SU-DHL-6 (cell line): ENCODE measurements around the gene ENO3.

Source experiments
- H2AFZ ChIP-seq: fragments of 200-600 bp; sonication (generic); 2 replicates; pipeline ENCODE4 v1.6.1; 2014; ENCODE audit warnings: low read depth, mild to moderate bottlenecking, moderate library complexity, mixed read lengths, antibody characterized with exemption, low read length; ENCODE audit not compliant: severe bottlenecking
- H3F3A ChIP-seq: fragments of 200-600 bp; shearing (Covaris generic); 2 replicates; pipeline ENCODE4 v1.6.0; 2016; ENCODE audit warnings: antibody characterized with exemption, mild to moderate bottlenecking; ENCODE audit not compliant: insufficient read depth
- H3K27ac ChIP-seq: fragments of 200-600 bp; sonication (generic); 2 replicates; pipeline ENCODE4 v1.5.1; 2016; ENCODE audit warnings: low read depth, mild to moderate bottlenecking, low read length, moderate library complexity, mixed read lengths
- H3K27me3 ChIP-seq: fragments of 200-600 bp; sonication (generic), shearing (Covaris generic); 2 replicates; pipeline ENCODE4 v1.6.0; 2014; ENCODE audit warnings: mild to moderate bottlenecking, low read length
- H3K36me3 ChIP-seq: fragments of 200-600 bp; sonication (generic); 2 replicates; pipeline ENCODE4 v1.6.1; 2014; ENCODE audit warnings: mild to moderate bottlenecking, low read length, mixed read lengths
- H3K4me2 ChIP-seq: fragments of 300-600, 200-600 bp; shearing (Covaris generic), sonication (generic); 2 replicates; pipeline ENCODE4 v1.6.0; 2014; ENCODE audit warnings: low read length, low read depth, mild to moderate bottlenecking; ENCODE audit not compliant: poor library complexity, severe bottlenecking
- H3K4me3 ChIP-seq: fragments of 200-600 bp; sonication (generic); 2 replicates; pipeline ENCODE4 v1.5.1; 2014; ENCODE audit warnings: antibody characterized with exemption, low read length, mild to moderate bottlenecking, mixed read lengths; ENCODE audit not compliant: insufficient read depth, poor library complexity, severe bottlenecking
- H3K79me2 ChIP-seq: fragments of 200-600 bp; sonication (generic); 2 replicates; pipeline ENCODE4 v1.6.1; 2014; ENCODE audit warnings: mild to moderate bottlenecking, low read length, moderate library complexity; ENCODE audit not compliant: insufficient read depth
- H3K9ac ChIP-seq: fragments of 200-600 bp; sonication (generic); 2 replicates; pipeline ENCODE4 v1.7.0; 2014; ENCODE audit warnings: mild to moderate bottlenecking, low read length
- H3K9me2 ChIP-seq: fragments of 200-600 bp; sonication (generic); replicated peaks from 2 replicates; pipeline ENCODE4 v1.6.1; 2014; ENCODE audit warnings: low read length; ENCODE audit not compliant: insufficient read depth
- H3K9me3 ChIP-seq: fragments of 200-600 bp; sonication (generic); 2 replicates; pipeline ENCODE4 v1.6.1; 2014; ENCODE audit warnings: low read length, mixed read lengths; ENCODE audit not compliant: insufficient read depth
- H4K20me1 ChIP-seq: fragments of 200-600 bp; sonication (generic); 2 replicates; pipeline ENCODE4 v1.6.1; 2014; ENCODE audit warnings: low read depth, mild to moderate bottlenecking, antibody characterized with exemption, low read length, moderate library complexity, mixed read lengths
- EZH2phosphoT487 ChIP-seq: fragments of 200-600 bp; sonication (generic), shearing (Covaris generic); conservative IDR thresholded peaks from 2 replicates; pipeline ENCODE4 v1.6.1; 2018; ENCODE audit warnings: mild to moderate bottlenecking, antibody characterized with exemption, low read length, moderate library complexity, mixed read lengths
- TF ChIP-seq, protein P1 (sequence below): fragments of 200-600 bp; sonication (generic); IDR thresholded peaks from one replicate; pipeline ENCODE4 v1.5.1; 2017; ENCODE audit warnings: antibody characterized with exemption, mild to moderate bottlenecking, low read length, moderate library complexity; ENCODE audit not compliant: insufficient read depth, poor library complexity, severe bottlenecking

ENO3 gene

DNA sequence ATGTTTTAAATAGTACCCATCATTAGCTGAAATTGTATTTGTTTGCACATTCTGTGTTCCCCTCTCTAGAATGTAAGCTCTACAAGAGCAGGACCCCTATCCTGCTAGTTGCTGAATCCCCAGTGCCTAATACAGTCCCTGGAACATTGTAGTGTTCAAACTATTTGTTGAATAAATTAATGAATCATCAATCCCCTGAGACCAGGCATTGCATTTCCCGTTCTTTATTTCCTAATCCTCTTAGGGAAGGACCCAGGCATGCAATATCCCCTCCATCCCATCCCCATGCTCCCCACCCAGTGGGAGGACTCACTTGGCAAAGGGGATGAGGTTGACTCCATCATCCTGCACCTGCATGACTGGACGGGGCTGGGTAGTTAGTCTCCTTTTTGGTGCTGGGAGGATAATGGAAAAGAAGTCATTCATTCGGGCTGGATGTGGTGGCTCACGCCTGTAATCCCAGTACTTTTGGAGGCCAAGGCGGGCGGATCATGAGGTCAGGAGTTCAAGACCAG lies 43.2 kb downstream of the ENO3 start:
- Histone ChIP-seq H3K9ac (no peak overlapping the region), H3K4me2 (no peak overlapping the region), H4K20me1 (no peaks in the 10 kb centered on the region), H2AFZ (no peak overlapping the region), H3K27me3 (no peaks in the 10 kb centered on the region), H3K27ac (no peak overlapping the region), H3K9me3 (no peaks in the 10 kb centered on the region), H3K4me3 (no peak overlapping the region), H3K9me2 (no peaks in the 10 kb centered on the region), H3K79me2 (no peaks in the 10 kb centered on the region), H3K36me3 (no peaks in the 10 kb centered on the region), H3F3A (peaks cover 7% of the 10 kb centered on the region; the same call in 1 of the 2 replicates)
- TF ChIP-seq EZH2phosphoT487 = no peak
- TF ChIP-seq, protein P1, sequence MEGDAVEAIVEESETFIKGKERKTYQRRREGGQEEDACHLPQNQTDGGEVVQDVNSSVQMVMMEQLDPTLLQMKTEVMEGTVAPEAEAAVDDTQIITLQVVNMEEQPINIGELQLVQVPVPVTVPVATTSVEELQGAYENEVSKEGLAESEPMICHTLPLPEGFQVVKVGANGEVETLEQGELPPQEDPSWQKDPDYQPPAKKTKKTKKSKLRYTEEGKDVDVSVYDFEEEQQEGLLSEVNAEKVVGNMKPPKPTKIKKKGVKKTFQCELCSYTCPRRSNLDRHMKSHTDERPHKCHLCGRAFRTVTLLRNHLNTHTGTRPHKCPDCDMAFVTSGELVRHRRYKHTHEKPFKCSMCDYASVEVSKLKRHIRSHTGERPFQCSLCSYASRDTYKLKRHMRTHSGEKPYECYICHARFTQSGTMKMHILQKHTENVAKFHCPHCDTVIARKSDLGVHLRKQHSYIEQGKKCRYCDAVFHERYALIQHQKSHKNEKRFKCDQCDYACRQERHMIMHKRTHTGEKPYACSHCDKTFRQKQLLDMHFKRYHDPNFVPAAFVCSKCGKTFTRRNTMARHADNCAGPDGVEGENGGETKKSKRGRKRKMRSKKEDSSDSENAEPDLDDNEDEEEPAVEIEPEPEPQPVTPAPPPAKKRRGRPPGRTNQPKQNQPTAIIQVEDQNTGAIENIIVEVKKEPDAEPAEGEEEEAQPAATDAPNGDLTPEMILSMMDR = no peak

DNA sequence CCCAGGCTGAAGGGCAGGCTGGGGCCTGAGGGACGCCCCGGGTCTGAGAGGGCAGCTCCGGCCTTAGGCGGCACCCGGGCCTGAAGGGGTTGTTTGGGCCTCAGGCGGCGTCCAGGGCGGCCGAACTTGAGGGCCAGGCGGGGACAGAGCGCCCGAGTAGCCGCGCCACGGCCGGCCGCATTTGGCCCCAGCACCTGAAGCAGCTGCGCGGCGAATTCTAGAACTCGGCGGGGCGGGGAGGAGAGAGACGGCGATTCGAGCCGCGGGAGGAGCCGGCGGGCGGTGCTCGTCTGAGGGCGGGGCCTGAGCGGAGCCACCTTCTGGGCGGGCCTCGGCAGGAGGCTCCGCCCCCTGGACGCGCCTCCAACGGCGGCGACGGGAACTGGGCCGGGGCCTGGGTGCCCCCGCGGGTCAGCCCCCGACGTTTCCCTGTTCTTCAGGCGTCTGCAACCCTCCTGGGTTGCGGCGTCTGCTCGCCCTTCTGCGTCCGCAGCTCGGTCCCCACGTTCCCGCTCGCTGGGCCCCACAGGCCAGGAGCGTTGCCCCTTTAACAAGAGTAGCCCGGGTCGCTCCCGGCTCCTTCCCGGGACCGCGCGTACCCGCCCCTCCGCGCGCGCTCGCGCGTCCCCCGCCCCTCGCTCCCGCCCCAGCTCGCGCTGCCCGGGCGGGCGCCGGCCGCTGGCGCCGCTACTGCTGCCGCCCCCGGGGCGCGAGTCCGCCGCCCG lies 46.5 kb downstream of the ENO3 start, which contains the start of the genes INCA1 and KIF1C:
INCA1 (minus strand) TSS at position 221 of the 725 bp plus-strand sequence. CDS start 3,085 bp downstream, outside the sequence.
KIF1C (plus strand) TSS at position 649 of the 725 bp plus-strand sequence. CDS start 2,297 bp downstream, outside the sequence.
- H3K27ac ChIP-seq = peak within 1 kb of the TSS; percentile 48; the same call in 1 of the 2 replicates
- no peaks in the 10 kb centered on the region for H3K9me3 ChIP-seq
- H3K36me3 ChIP-seq = no peaks in the 10 kb centered on the region
- no peaks in the 10 kb centered on the region for H4K20me1 ChIP-seq
- H3K4me2 ChIP-seq = peak within 1 kb of the TSS; percentile 65
- TF ChIP-seq, protein P1 = no peak
- no peak for TF ChIP-seq EZH2phosphoT487
- no peaks in the 10 kb centered on the region for H3F3A ChIP-seq
- no peaks in the 10 kb centered on the region for H3K9me2 ChIP-seq
- peak within 1 kb of the TSS; percentile 88 for H3K9ac ChIP-seq
- no peaks in the 10 kb centered on the region for H3K79me2 ChIP-seq
- H2AFZ ChIP-seq = peak within 1 kb of the TSS; percentile 88
- peak within 1 kb of the TSS; percentile 88 for H3K4me3 ChIP-seq
- H3K27me3 ChIP-seq = no peaks in the 10 kb centered on the region

- H3K9ac ChIP-seq = peak overlapping the region; percentile 88
- H4K20me1 ChIP-seq = no peaks in the 10 kb centered on the region
- H2AFZ ChIP-seq = peak overlapping the region; percentile 78
- H3K79me2 ChIP-seq = no peaks in the 10 kb centered on the region
- H3K9me2 ChIP-seq = no peaks in the 10 kb centered on the region
- TF ChIP-seq, protein P1 = no peak
- TF ChIP-seq EZH2phosphoT487 = no peak
- H3K36me3 ChIP-seq = no peaks in the 10 kb centered on the region
- peak overlapping the region; percentile 88 for H3K4me3 ChIP-seq
- no peaks in the 10 kb centered on the region for H3K9me3 ChIP-seq
- no peaks in the 10 kb centered on the region for H3F3A ChIP-seq
- H3K27ac ChIP-seq = no peak overlapping the region
- H3K27me3 ChIP-seq = no peaks in the 10 kb centered on the region
- peak overlapping the region; percentile 65 for H3K4me2 ChIP-seq
Measured at GRCh38 chr17:4998027-4998731, 47.3 kb downstream of the ENO3 start.
